HepG2 (cell line): ENCODE results near the gene BCAR3. TPM values are rescaled to one million over a fixed set of nuclear protein-coding genes. Genes with fewer than 3 reads are reported as not detected.

Experiments
- ATAC-seq: fragments of 200-7000 bp; cut with Tn5 transposase; 3 replicates; pipeline ENCODE4 v1.9.1; 2020; ENCODE audit warnings: mild to moderate bottlenecking, moderate library complexity
- BruUV-seq: library from RNA; stranded (reverse); fragments of 400-500 nt; replicated peaks from 2 replicates; lab custom pipeline; 2021; lab: Mats Ljungman, UMichigan
- CTCF ChIA-PET: fragments of 300-600 bp; formaldehyde crosslinking; extraction: SDS; loops from one replicate; lab custom pipeline; 2021; ENCODE audit warnings: low total read pairs, inconsistent platforms, low intra/inter-chr PET ratio; lab: Yijun Ruan, JAX
- POLR2A ChIA-PET: fragments of 350-600 bp; sonication (Branson Sonifier 250); formaldehyde crosslinking; loops from one replicate; lab custom pipeline; 2020; ENCODE audit warnings: antibody characterized with exemption, inconsistent platforms; lab: Yijun Ruan, JAX
- DNase-seq: peaks from one replicate; pipeline ENCODE4 v3.0.0-alpha.2; 2015; ENCODE audit warnings: low spot score
- FAIRE-seq: peaks from 3 replicates; lab custom pipeline; 2011; peaks lifted over from hg19 to GRCh38; lab: Jason Lieb, UNC
- H2AFZ ChIP-seq: one replicate; pipeline ENCODE4 v1.6.1; 2011; ENCODE audit warnings: low read length, inconsistent platforms
- H3K27ac ChIP-seq: fragments of 300-600 bp; 3 replicates; pipeline ENCODE4 v1.8.0; 2011; ENCODE audit warnings: mixed run types, mild to moderate bottlenecking, mixed read lengths, low read length, inconsistent platforms; ENCODE audit not compliant: insufficient read depth; ENCODE audit errors: extremely low read length
- H3K27me3 ChIP-seq, 2 experiments: fragments of 200-600 bp in 1 of 2; 2 replicates in 1 of 2; 3 replicates in 1 of 2; pipeline versions ENCODE4 v1.6.0 to v1.8.0; 2011; ENCODE audit warnings: low read length in 2 of 2, mild to moderate bottlenecking in 2 of 2, moderate library complexity in 2 of 2, inconsistent platforms in 1 of 2; ENCODE audit not compliant: insufficient read depth in 2 of 2, control insufficient read depth in 1 of 2
- H3K36me3 ChIP-seq, 2 experiments: fragments of 200-600 bp in 1 of 2; replicated peaks in 1 of 2; 2 replicates in 1 of 2; 3 replicates in 1 of 2; pipeline versions ENCODE4 v1.5.1 to v1.8.0; 2011; ENCODE audit warnings: low read length in 2 of 2, inconsistent platforms in 1 of 2; ENCODE audit not compliant: insufficient read depth in 2 of 2, control insufficient read depth in 1 of 2
- H3K4me1 ChIP-seq: 2 replicates; pipeline ENCODE4 v1.5.1; 2012; ENCODE audit warnings: low read length, inconsistent platforms; ENCODE audit not compliant: insufficient read depth
- H3K4me2 ChIP-seq: 2 replicates; pipeline ENCODE4 v1.6.0; 2011; ENCODE audit warnings: low read depth, low read length, inconsistent platforms
- H3K4me3 ChIP-seq, 3 experiments: fragments of 200-600 bp in 1 of 3; sonication (generic), shearing (Covaris generic) in 1 of 3; replicated peaks in 1 of 3; 2 replicates each; pipeline ENCODE4 v1.5.1; 2011 to 2016; ENCODE audit warnings: low read length in 3 of 3, inconsistent platforms in 2 of 3, low read depth in 2 of 3, mild to moderate bottlenecking in 2 of 3, control low read depth in 1 of 3, mixed read lengths in 1 of 3; ENCODE audit not compliant: insufficient read depth in 1 of 3
- H3K79me2 ChIP-seq: one replicate; pipeline ENCODE4 v1.6.1; 2011; ENCODE audit warnings: low read length, inconsistent platforms; ENCODE audit not compliant: insufficient read depth
- H3K9ac ChIP-seq: 2 replicates; pipeline ENCODE4 v1.6.0; 2011; ENCODE audit warnings: mild to moderate bottlenecking, low read depth, low read length, inconsistent platforms; ENCODE audit not compliant: insufficient read depth
- H3K9me3 ChIP-seq: 2 replicates; pipeline ENCODE4 v1.5.1; 2012; ENCODE audit warnings: mild to moderate bottlenecking, low read length
- H4K20me1 ChIP-seq: 2 replicates; pipeline ENCODE4 v1.6.0; 2011; ENCODE audit warnings: inconsistent platforms, mild to moderate bottlenecking, low read length, moderate library complexity; ENCODE audit not compliant: insufficient read depth
- ARNT2 ChIP-seq: sonication (generic); formaldehyde crosslinking; IDR thresholded peaks from 2 replicates; pipeline ENCODE4 v1.8.0; 2022; ENCODE audit warnings: mild to moderate bottlenecking, low read depth, missing genetic modification reagents, moderate library complexity
- HDAC6 ChIP-seq: fragments of 200-600 bp; sonication (generic); IDR thresholded peaks from 2 replicates; pipeline ENCODE4 v1.7.0; 2017; ENCODE audit warnings: mild to moderate bottlenecking, antibody characterized with exemption, low read length, low read depth
- IRF2 ChIP-seq: IDR thresholded peaks from 2 replicates; pipeline ENCODE4 v1.6.1; 2018; ENCODE audit warnings: missing genetic modification reagents, missing compliant biosample characterization
- MTF2 ChIP-seq: sonication (generic); formaldehyde crosslinking; IDR thresholded peaks from 2 replicates; pipeline ENCODE4 v1.5.0; 2020; ENCODE audit warnings: missing genetic modification reagents, borderline replicate concordance
- ZBTB20 ChIP-seq: sonication (generic); formaldehyde crosslinking; IDR thresholded peaks from 2 replicates; pipeline ENCODE4 v1.8.1; 2023; ENCODE audit warnings: missing genetic modification reagents, low read depth, mild to moderate bottlenecking, borderline replicate concordance
- WGBS: methylation state at CpG from one replicate; pipeline ENCODE4 v1.1.6; 2017; ENCODE audit warnings: low lambda C conversion rate; 5-methylcytosine and 5-hydroxymethylcytosine counted together
- in situ Hi-C: cut with HindIII; loops from 2 replicates; pipeline ENCODE4 v1.10.0; 2017; ENCODE audit warnings: low pct_unique_long_range_greater_than_20kb; ENCODE audit not compliant: extremely low pct_ligation_motif_present
- intact Hi-C: fragments of 100-400 bp; cut with micrococcal nuclease; formaldehyde crosslinking; loops from one replicate; pipeline ENCODE4 v1.10.0; 2022; ENCODE audit not compliant: unreplicated experiment
- polyA plus RNA-seq, 8 experiments: library from polyadenylated mRNA; depleted of rRNA in 3 of 8; stranded (reverse) in 7 of 8; unstranded in 1 of 8; fragments of >200 nt; fragmentation: Illumina TruSeq in 4 of 8; extraction: Trizol in 4 of 8; gene quantifications; 2 replicates each; pipeline versions ENCODE4 v1.2.1 to v1.2.3, GENCODE V29; 2011 to 2016; ENCODE audit warnings: low read depth in 4 of 8, missing spikeins in 1 of 8, mixed read lengths in 1 of 8; ENCODE audit not compliant: insufficient read depth in 1 of 8
- total RNA-seq, 5 experiments: library from RNA; depleted of rRNA; stranded (reverse); fragments of >200 nt; fragmentation: Illumina TruSeq; extraction: Trizol; gene quantifications; 2 replicates each; pipeline ENCODE4 v1.2.3, GENCODE V29; 2016; ENCODE audit warnings: low read depth in 1 of 5
- TF ChIP-seq, protein P1 (sequence below): sonication (generic); formaldehyde crosslinking; IDR thresholded peaks from 2 replicates; pipeline ENCODE4 v1.8.0; 2022; ENCODE audit warnings: missing genetic modification reagents, mild to moderate bottlenecking, borderline replicate concordance
- TF ChIP-seq, protein P2 (sequence below): sonication (generic); formaldehyde crosslinking; IDR thresholded peaks from 2 replicates; pipeline ENCODE4 v1.5.0; 2020; ENCODE audit warnings: mild to moderate bottlenecking, missing genetic modification reagents, borderline replicate concordance
- TF ChIP-seq, protein P3 (sequence below): sonication (generic); formaldehyde crosslinking; IDR thresholded peaks from one replicate; pipeline ENCODE4 v1.5.1; 2020; ENCODE audit warnings: mild to moderate bottlenecking, missing genetic modification reagents; ENCODE audit errors: not compliant biosample characterization

Gene BCAR3
- total and polyA plus RNA-seq, 2 of the 13 experiments (the other 11 are each of a cell fraction or from before 2014, with no cell fraction given) = 3.6 to 4.8 TPM

DNA sequence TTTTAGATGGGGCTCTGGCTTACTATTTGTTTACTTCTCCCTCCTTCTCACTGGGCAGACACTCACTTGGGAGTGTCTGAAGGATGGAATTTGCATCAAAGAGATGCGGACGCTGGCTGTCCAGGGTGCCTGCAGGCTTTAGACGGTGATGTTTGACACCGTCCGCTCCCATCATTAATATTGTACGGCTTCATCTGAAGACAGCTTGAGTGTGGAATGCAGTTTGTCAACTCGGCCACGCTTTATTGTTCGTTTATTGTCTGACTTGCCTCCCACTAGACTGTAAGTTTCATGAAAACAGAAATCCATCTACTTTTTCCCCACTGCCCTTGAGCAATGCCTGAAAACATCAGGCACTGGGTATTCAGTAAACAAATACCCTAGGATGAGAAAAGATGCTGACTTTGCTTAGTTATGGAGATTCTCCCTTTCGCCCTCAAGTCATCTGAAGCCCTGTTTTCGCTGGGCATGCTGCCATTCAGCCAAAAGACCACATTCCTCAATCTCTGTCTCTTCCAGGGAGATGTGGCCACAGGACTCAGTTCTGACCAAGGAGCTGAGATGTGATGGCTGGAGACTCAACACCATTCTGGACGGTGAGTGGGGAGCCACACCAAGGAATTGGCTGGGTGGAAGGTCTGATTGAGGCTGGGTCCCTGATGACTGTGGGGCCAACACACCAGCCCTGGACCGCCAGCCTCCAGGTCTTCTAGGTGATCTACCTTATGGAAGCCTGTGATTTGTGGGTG lies 87.6 kb downstream of the BCAR3 start (continued):
- TF ChIP-seq ARNT2 (CRISPR knock-in tag) (0 out of 2 replicates have a peak, but pooled peaks have one; percentile 34), IRF2 (CRISPR knock-in tag) (0 out of 2 replicates have a peak, but pooled peaks have one; percentile 33), HDAC6 (no peak)
- TF ChIP-seq, protein P1, sequence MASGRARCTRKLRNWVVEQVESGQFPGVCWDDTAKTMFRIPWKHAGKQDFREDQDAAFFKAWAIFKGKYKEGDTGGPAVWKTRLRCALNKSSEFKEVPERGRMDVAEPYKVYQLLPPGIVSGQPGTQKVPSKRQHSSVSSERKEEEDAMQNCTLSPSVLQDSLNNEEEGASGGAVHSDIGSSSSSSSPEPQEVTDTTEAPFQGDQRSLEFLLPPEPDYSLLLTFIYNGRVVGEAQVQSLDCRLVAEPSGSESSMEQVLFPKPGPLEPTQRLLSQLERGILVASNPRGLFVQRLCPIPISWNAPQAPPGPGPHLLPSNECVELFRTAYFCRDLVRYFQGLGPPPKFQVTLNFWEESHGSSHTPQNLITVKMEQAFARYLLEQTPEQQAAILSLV (CRISPR knock-in tag) = no peak
- TF ChIP-seq, protein P2, sequence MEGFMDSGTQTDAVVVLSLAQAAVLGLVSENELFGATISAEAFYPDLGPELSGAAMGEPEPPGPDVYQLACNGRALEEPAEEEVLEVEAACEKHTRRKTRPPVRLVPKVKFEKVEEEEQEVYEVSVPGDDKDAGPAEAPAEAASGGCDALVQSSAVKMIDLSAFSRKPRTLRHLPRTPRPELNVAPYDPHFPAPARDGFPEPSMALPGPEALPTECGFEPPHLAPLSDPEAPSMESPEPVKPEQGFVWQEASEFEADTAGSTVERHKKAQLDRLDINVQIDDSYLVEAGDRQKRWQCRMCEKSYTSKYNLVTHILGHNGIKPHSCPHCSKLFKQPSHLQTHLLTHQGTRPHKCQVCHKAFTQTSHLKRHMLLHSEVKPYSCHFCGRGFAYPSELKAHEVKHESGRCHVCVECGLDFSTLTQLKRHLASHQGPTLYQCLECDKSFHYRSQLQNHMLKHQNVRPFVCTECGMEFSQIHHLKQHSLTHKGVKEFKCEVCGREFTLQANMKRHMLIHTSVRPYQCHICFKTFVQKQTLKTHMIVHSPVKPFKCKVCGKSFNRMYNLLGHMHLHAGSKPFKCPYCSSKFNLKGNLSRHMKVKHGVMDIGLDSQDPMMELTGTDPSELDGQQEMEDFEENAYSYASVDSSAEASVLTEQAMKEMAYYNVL = peak; percentile 33; the same call in 1 of the 2 replicates

DNA sequence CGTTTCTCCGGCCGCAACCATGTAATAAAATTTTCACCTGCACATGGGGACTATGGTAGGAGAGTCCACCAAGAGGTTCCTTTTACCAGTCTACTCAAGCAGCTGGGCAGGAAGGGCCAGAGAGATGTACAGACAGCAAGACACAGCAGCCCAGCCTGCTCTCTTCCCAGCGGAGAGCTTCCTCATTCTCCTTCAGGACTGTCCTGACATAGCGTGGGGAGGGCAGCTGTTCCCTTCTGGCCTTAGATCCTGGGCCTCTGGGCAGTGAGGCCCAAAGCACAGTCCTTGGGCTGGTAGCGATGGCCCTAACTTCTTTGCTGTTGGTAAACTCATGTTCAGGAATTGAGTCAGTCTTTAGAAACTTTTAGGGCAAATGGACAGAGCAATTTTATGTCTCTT lies 89.1 kb downstream of the BCAR3 start:
- no peak overlapping the region for H2AFZ ChIP-seq
- no peaks in the 10 kb centered on the region for H3K9me3 ChIP-seq
- H3K4me1 ChIP-seq = peaks cover 64% of the 10 kb centered on the region
- intact Hi-C loops = loop anchor here (1.0 to 5.0 kb wide), 2 partner anchors 25 to 145 kb away; partner anchors contain the start of gene FNBP1L
- BruUV-seq = no TSS peak
- H3K36me3 ChIP-seq = peaks cover 10 to 59% of the 10 kb centered on the region in 2 experiments
- H3K27ac ChIP-seq = peak overlapping the region; percentile 94
- peaks cover 50% of the 10 kb centered on the region for H3K79me2 ChIP-seq
- in situ Hi-C loops = no loop called here
- H3K27me3 ChIP-seq = no peaks in the 10 kb centered on the region; a peak in 1 of 5 replicates
- peaks cover 14% of the 10 kb centered on the region for H4K20me1 ChIP-seq
- ChIA-PET POLR2A (interaction anchor here (0.5 to 4.9 kb wide), 21 partner anchors 8 to 877 kb away, joined by 3 to 214 read pairs (median 5); partner anchors contain the start of genes DNTTIP2, DR1 and FNBP1L), CTCF (no interaction called here)
- ATAC-seq (peak; percentile 56), DNase-seq (peak; percentile 45), FAIRE-seq (no peak)
- 4% methylated on average over 4 of the region's 6 CpGs for WGBS
- H3K4me2 ChIP-seq = peak overlapping the region; percentile 96
- H3K4me3 ChIP-seq = peak overlapping the region; percentile 81 to 88 (median 86)
- peak overlapping the region; percentile 96 for H3K9ac ChIP-seq
- TF ChIP-seq MTF2 (CRISPR knock-in tag) (no peak), ZBTB20 (CRISPR knock-in tag) (no peak)
- TF ChIP-seq, protein P3, sequence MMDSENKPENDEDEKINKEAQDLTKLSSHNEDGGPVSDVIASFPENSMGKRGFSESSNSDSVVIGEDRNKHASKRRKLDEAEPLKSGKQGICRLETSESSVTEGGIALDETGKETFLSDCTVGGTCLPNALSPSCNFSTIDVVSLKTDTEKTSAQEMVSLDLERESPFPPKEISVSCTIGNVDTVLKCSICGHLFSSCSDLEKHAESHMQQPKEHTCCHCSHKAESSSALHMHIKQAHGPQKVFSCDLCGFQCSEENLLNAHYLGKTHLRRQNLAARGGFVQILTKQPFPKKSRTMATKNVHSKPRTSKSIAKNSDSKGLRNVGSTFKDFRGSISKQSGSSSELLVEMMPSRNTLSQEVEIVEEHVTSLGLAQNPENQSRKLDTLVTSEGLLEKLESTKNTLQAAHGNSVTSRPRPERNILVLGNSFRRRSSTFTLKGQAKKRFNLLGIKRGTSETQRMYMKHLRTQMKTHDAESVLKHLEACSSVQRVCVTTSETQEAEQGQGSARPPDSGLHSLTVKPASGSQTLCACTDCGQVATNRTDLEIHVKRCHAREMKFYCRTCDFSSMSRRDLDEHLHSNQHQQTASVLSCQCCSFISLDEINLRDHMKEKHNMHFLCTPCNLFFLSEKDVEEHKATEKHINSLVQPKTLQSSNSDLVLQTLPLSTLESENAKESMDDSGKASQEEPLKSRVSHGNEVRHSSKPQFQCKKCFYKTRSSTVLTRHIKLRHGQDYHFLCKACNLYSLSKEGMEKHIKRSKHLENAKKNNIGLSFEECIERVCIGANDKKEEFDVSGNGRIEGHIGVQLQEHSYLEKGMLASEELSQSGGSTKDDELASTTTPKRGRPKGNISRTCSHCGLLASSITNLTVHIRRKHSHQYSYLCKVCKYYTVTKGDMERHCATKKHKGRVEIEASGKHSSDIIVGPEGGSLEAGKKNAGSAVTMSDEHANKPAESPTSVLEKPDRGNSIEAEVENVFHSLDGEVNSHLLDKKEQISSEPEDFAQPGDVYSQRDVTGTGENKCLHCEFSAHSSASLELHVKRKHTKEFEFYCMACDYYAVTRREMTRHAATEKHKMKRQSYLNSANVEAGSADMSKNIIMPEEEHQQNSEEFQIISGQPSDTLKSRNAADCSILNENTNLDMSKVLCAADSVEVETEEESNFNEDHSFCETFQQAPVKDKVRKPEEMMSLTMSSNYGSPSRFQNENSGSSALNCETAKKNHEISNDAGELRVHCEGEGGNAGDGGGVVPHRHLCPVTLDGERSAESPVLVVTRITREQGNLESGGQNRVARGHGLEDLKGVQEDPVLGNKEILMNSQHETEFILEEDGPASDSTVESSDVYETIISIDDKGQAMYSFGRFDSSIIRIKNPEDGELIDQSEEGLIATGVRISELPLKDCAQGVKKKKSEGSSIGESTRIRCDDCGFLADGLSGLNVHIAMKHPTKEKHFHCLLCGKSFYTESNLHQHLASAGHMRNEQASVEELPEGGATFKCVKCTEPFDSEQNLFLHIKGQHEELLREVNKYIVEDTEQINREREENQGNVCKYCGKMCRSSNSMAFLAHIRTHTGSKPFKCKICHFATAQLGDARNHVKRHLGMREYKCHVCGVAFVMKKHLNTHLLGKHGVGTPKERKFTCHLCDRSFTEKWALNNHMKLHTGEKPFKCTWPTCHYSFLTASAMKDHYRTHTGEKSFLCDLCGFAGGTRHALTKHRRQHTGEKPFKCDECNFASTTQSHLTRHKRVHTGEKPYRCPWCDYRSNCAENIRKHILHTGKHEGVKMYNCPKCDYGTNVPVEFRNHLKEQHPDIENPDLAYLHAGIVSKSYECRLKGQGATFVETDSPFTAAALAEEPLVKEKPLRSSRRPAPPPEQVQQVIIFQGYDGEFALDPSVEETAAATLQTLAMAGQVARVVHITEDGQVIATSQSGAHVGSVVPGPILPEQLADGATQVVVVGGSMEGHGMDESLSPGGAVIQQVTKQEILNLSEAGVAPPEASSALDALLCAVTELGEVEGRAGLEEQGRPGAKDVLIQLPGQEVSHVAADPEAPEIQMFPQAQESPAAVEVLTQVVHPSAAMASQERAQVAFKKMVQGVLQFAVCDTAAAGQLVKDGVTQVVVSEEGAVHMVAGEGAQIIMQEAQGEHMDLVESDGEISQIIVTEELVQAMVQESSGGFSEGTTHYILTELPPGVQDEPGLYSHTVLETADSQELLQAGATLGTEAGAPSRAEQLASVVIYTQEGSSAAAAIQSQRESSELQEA (CRISPR knock-in tag) = no peak
